A549 (cell line): ENCODE measurements around the gene POT1.

Experiments used
- CEBPB ChIP-seq, 2 experiments: fragments of >200 bp in 1 of 2; sonication (Bioruptor Twin) in 1 of 2; formaldehyde crosslinking in 1 of 2; IDR thresholded peaks; 2 replicates each; pipeline ENCODE4 v1.6.1; 2012 to 2016
- MAFK ChIP-seq: fragments of 450-650 bp; IDR thresholded peaks from 2 replicates; pipeline ENCODE4 v1.6.1; 2014; ENCODE audit not compliant: partially characterized antibody
- POLR2A ChIP-seq: IDR thresholded peaks from 2 replicates; pipeline ENCODE4 v1.6.1; 2012; ENCODE audit warnings: mild to moderate bottlenecking, low read length
- TF ChIP-seq, protein P1 (sequence below): fragments of >200 bp; sonication (Bioruptor Twin); formaldehyde crosslinking; IDR thresholded peaks from 3 replicates; pipeline ENCODE4 v1.5.1; 2016

- TF ChIP-seq CEBPB (IDR thresholded peaks at IDR 0.05) (no peak), POLR2A (no peak), MAFK (no peak)
- TF ChIP-seq, protein P1, sequence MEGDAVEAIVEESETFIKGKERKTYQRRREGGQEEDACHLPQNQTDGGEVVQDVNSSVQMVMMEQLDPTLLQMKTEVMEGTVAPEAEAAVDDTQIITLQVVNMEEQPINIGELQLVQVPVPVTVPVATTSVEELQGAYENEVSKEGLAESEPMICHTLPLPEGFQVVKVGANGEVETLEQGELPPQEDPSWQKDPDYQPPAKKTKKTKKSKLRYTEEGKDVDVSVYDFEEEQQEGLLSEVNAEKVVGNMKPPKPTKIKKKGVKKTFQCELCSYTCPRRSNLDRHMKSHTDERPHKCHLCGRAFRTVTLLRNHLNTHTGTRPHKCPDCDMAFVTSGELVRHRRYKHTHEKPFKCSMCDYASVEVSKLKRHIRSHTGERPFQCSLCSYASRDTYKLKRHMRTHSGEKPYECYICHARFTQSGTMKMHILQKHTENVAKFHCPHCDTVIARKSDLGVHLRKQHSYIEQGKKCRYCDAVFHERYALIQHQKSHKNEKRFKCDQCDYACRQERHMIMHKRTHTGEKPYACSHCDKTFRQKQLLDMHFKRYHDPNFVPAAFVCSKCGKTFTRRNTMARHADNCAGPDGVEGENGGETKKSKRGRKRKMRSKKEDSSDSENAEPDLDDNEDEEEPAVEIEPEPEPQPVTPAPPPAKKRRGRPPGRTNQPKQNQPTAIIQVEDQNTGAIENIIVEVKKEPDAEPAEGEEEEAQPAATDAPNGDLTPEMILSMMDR = no peak
Measured at GRCh38 chr7:124810605-124811004, 119.0 kb downstream of the POT1 start.
